DND-41 (cell line): ENCODE data around the gene PITPNC1.

Experiments used
- ATAC-seq: fragments of 200-7000 bp; cut with Tn5 transposase; 3 replicates; pipeline ENCODE4 v1.9.1; 2021; ENCODE audit warnings: low read depth; ENCODE audit not compliant: insufficient read depth
- DNase-seq: peaks from one replicate; pipeline ENCODE4 v3.0.0-alpha.2; 2020
- H2AFZ ChIP-seq: 2 replicates; pipeline ENCODE4 v1.6.0; 2012; ENCODE audit warnings: low read depth, low read length
- H3K27ac ChIP-seq: 2 replicates; pipeline ENCODE4 v1.5.1; 2012; ENCODE audit warnings: low read length, inconsistent platforms
- H3K27me3 ChIP-seq: fragments of 200-600 bp; sonication (generic); 2 replicates; pipeline ENCODE4 v1.6.0; 2012; ENCODE audit warnings: low read length, mild to moderate bottlenecking, inconsistent platforms; ENCODE audit not compliant: insufficient read depth, poor library complexity
- H3K36me3 ChIP-seq: 2 replicates; pipeline ENCODE4 v1.5.1; 2012; ENCODE audit warnings: low read length, inconsistent platforms; ENCODE audit not compliant: insufficient read depth
- H3K4me1 ChIP-seq: 2 replicates; pipeline ENCODE4 v1.5.1; 2012; ENCODE audit warnings: mild to moderate bottlenecking, low read length; ENCODE audit not compliant: insufficient read depth
- H3K4me2 ChIP-seq: 2 replicates; pipeline ENCODE4 v1.6.0; 2012; ENCODE audit warnings: mild to moderate bottlenecking, moderate library complexity, low read length, inconsistent platforms; ENCODE audit not compliant: insufficient read depth
- H3K4me3 ChIP-seq, 2 experiments: fragments of 200-600 bp in 1 of 2; shearing (Covaris generic) in 1 of 2; 2 replicates each; pipeline ENCODE4 v1.5.1; 2012 to 2016; ENCODE audit warnings: inconsistent platforms in 2 of 2, low read length in 2 of 2, mild to moderate bottlenecking in 2 of 2, low read depth in 1 of 2, moderate library complexity in 1 of 2
- H3K79me2 ChIP-seq: 2 replicates; pipeline ENCODE4 v1.6.0; 2012; ENCODE audit warnings: low read length, inconsistent platforms; ENCODE audit not compliant: insufficient read depth
- H3K9ac ChIP-seq: 2 replicates; pipeline ENCODE4 v1.6.0; 2012; ENCODE audit warnings: low read depth, mild to moderate bottlenecking, inconsistent platforms, low read length, moderate library complexity
- H3K9me3 ChIP-seq: 2 replicates; pipeline ENCODE4 v1.5.1; 2012; ENCODE audit warnings: low read length, moderate library complexity, mild to moderate bottlenecking, inconsistent platforms; ENCODE audit not compliant: insufficient read depth, severe bottlenecking
- H4K20me1 ChIP-seq: 2 replicates; pipeline ENCODE4 v1.6.0; 2012; ENCODE audit warnings: low read length; ENCODE audit not compliant: insufficient read depth
- EZH2 ChIP-seq: IDR thresholded peaks from 3 replicates; pipeline ENCODE4 v1.6.1; 2012; ENCODE audit warnings: borderline replicate concordance, low read depth, mild to moderate bottlenecking, moderate library complexity, low read length, inconsistent platforms; ENCODE audit not compliant: severe bottlenecking
- TF ChIP-seq, protein P1 (sequence below): IDR thresholded peaks from 2 replicates; pipeline ENCODE4 v1.5.1; 2012; ENCODE audit warnings: borderline replicate concordance, low read length, moderate library complexity, mild to moderate bottlenecking; ENCODE audit not compliant: poor library complexity, severe bottlenecking; ENCODE audit errors: extremely low read depth

Gene PITPNC1

GRCh38 chr17:67449845-67450755 is 73.0 kb downstream of the PITPNC1 start:
- H3K9ac ChIP-seq: no peak overlapping the region

DNA sequence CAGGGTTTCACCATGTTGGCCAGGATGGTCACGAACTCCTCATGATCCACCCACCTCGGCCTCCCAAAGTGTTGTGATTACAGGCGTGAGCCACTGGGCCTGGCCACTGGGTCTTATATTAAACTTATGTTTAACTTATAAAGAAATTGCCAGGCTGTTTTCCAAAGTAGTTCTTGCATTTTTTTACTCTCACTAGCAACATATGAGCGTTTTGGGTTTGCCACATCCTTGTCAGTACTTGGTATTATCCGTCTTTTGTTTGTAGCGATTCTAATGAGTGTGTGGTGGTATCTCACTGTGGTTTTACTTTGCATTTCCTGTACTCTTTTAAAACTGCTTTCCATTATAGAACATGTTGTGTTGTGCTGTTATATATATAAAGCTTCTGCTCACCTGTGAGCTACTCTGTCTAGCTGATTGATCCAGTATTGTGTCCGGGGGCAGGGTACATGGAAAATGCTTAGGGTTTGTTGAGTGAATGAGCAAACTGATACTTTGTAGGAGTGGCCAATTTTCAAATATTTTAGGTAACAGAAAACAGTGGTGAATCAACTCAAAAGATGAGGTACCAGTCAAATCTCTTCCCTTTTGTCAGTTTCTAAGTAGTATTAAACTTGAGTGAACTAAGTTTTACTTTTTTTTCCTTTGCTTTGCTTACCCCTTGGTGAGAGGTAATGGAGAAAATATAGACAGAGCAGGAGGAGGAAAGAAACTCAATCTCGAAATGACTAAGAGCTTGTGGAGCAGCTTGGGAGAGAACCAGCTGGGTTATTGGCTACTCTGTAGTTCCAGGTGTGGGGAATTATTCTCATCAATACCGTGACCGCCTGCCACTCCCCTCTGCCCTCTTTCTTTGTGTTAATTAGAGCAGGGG is 75.8 kb downstream of the PITPNC1 start:
- Histone ChIP-seq H3K27ac (peak overlapping the region; percentile 76), H3K4me2 (peak overlapping the region; percentile 44), H3K36me3 (no peaks in the 10 kb centered on the region), H3K4me1 (peaks cover 33% of the 10 kb centered on the region), H3K4me3 (no peak overlapping the region), H2AFZ (no peak overlapping the region; the same call in 1 of the 2 replicates), H4K20me1 (no peaks in the 10 kb centered on the region), H3K9me3 (peaks cover 2% of the 10 kb centered on the region), H3K27me3 (no peaks in the 10 kb centered on the region), H3K79me2 (no peaks in the 10 kb centered on the region), H3K9ac (0 out of 2 replicates have a peak overlapping the region, but pooled peaks have one; percentile 7)
- DNase-seq (peak; percentile 28), ATAC-seq (peak; percentile 96)
- TF ChIP-seq EZH2: no peak
- TF ChIP-seq, protein P1, sequence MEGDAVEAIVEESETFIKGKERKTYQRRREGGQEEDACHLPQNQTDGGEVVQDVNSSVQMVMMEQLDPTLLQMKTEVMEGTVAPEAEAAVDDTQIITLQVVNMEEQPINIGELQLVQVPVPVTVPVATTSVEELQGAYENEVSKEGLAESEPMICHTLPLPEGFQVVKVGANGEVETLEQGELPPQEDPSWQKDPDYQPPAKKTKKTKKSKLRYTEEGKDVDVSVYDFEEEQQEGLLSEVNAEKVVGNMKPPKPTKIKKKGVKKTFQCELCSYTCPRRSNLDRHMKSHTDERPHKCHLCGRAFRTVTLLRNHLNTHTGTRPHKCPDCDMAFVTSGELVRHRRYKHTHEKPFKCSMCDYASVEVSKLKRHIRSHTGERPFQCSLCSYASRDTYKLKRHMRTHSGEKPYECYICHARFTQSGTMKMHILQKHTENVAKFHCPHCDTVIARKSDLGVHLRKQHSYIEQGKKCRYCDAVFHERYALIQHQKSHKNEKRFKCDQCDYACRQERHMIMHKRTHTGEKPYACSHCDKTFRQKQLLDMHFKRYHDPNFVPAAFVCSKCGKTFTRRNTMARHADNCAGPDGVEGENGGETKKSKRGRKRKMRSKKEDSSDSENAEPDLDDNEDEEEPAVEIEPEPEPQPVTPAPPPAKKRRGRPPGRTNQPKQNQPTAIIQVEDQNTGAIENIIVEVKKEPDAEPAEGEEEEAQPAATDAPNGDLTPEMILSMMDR: no peak

More at GRCh38 chr17:67449845-67450755, 73.0 kb downstream of the PITPNC1 start:
- no peak overlapping the region for H3K4me2 ChIP-seq
- H3K4me3 ChIP-seq: no peak overlapping the region
- H4K20me1 ChIP-seq: no peaks in the 10 kb centered on the region
- H3K79me2 ChIP-seq: no peaks in the 10 kb centered on the region
- peaks cover 26% of the 10 kb centered on the region for H3K4me1 ChIP-seq
- H3K36me3 ChIP-seq: no peaks in the 10 kb centered on the region
- ATAC-seq: no peak
- no peak overlapping the region for H2AFZ ChIP-seq
- TF ChIP-seq, protein P1: no peak
- TF ChIP-seq EZH2: no peak
- DNase-seq: no peak
- 0 out of 2 replicates have a peak overlapping the region, but pooled peaks have one; percentile 22 for H3K27ac ChIP-seq
- H3K27me3 ChIP-seq: no peaks in the 10 kb centered on the region
- H3K9me3 ChIP-seq: no peaks in the 10 kb centered on the region

GRCh38 chr17:67456103-67456502 is 79.0 kb downstream of the PITPNC1 start:
- ATAC-seq: no peak
- H3K4me1 ChIP-seq: peaks cover 28% of the 10 kb centered on the region
- no peaks in the 10 kb centered on the region for H4K20me1 ChIP-seq
- no peak overlapping the region for H3K4me2 ChIP-seq
- H3K27ac ChIP-seq: peak overlapping the region; percentile 13; the same call in 1 of the 2 replicates
- H2AFZ ChIP-seq: no peak overlapping the region
- TF ChIP-seq, protein P1: no peak
- no peak for TF ChIP-seq EZH2
- H3K27me3 ChIP-seq: no peaks in the 10 kb centered on the region
- no peaks in the 10 kb centered on the region for H3K79me2 ChIP-seq
- H3K9ac ChIP-seq: no peak overlapping the region
- no peak overlapping the region for H3K4me3 ChIP-seq
- peaks cover 5% of the 10 kb centered on the region for H3K9me3 ChIP-seq
- H3K36me3 ChIP-seq: no peaks in the 10 kb centered on the region
- DNase-seq: no peak
